ENCODE measurements around the gene HLCS. TPM values are rescaled to one million over a fixed set of nuclear protein-coding genes. Genes with fewer than 3 reads are reported as not detected.

The HLCS gene
- total and polyA plus RNA-seq, 2 of the 4 experiments (the other 2 are of a cell fraction): 10.6 to 21.0 TPM

DNA sequence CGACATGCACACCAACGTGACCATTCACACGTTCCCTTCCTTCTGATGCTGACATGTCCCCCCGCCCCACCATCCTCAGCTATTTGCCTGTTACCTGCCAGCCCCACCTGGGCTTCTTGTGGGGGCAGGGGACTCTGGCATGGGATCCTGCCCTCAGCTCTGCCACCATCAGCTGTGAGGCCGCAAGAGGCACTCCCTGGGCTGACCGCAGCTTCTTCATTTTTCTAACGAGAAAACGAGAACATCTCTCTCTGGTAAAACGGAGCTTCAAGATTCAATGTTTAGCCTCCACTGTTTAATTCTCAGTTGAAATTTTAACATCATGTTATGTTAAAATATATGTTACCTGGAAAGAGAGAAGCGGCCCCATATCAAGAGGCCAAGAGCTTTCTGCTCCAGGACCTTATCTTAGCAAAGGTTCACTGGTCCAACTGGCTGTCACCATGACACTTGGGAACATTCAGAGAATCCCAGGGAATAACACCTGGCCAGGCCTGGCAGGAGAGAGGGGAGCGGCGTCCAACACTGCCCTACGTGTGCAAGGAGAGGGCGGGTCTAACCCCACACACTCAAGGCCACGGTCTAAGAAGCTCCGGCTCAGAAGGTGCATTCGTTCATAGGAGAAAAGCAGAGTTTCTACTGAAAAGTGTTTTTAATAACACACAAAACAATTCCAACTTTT lies 51.3 kb downstream of the HLCS start (continued):
- TF ChIP-seq, protein P1, sequence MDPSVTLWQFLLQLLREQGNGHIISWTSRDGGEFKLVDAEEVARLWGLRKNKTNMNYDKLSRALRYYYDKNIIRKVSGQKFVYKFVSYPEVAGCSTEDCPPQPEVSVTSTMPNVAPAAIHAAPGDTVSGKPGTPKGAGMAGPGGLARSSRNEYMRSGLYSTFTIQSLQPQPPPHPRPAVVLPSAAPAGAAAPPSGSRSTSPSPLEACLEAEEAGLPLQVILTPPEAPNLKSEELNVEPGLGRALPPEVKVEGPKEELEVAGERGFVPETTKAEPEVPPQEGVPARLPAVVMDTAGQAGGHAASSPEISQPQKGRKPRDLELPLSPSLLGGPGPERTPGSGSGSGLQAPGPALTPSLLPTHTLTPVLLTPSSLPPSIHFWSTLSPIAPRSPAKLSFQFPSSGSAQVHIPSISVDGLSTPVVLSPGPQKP (IDR thresholded peaks at IDR 0.05; ENCODE audit: borderline replicate concordance, low read depth, low read length): no peak
- no peak for TF ChIP-seq POLR2A (IDR thresholded peaks at IDR 0.05; ENCODE audit: low read depth, low read length)

DNA sequence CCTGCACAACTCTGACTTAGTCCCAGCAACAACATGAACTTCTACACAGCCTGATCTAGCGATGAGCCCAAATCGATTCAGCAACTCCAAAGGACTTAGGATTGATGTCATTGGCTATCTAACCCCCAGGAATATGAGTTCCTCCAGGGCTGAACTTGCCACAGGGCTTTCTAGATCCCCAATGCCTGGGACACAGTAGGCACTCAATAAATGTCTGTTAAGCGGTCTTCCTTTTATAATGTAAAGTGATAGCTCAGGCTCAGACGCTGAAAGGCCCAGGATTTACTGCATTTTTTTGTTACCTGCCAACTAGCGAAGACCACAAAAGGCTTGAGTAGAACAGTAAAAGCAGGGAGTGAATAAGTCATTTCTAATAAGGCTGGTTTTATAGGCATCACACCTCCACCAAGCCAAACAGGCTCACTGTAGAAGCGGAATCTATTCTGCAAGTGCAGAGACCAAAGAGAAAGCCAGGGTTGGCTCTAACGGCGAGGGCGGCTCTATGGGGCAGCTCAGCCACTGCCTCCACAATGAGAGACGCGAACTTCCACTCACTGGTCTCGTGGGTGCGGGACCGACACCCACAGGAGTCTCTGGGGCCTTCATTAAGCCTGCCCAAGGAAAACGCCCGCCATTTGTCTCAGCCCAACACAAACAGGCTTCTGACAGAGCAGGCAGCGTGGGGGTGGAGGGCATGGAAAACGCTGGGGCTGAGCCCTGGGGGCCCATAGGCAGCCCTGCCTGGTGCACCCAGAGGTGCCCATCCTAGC lies 52.0 kb downstream of the HLCS start:
- Histone ChIP-seq H2AK9ac (replicated peaks; ENCODE audit: low read depth, low read length, poor library complexity) (no peak overlapping the region), H3K56ac (ENCODE audit: extremely low read depth, insufficient read depth, low read length) (no peak overlapping the region), H3K9ac (ENCODE audit: low read depth, low read length) (no peak overlapping the region), H3K9me3 (ENCODE audit: control insufficient read depth, insufficient read depth, low read length) (no peaks in the 10 kb centered on the region), H3K4me1 (ENCODE audit: control insufficient read depth, insufficient read depth, low read length) (peaks cover 29% of the 10 kb centered on the region), H3K9me1 (ENCODE audit: insufficient read depth, low read length) (peaks cover 9% of the 10 kb centered on the region), H3K4ac (ENCODE audit: low read depth, low read length) (peak overlapping the region; percentile 64), H3K23ac (ENCODE audit: low read depth, low read length) (no peak overlapping the region), H4K20me1 (ENCODE audit: insufficient read depth, low read length) (no peaks in the 10 kb centered on the region), H3K27ac (ENCODE audit: insufficient read depth, low read length) (no peak overlapping the region), H3K4me2 (ENCODE audit: low read depth, low read length) (no peak overlapping the region), H3K36me3 (ENCODE audit: control insufficient read depth, insufficient read depth, low read length) (no peaks in the 10 kb centered on the region), H2BK20ac (ENCODE audit: low read depth, low read length) (peak overlapping the region; percentile 68), H3K18ac (ENCODE audit: low read depth, low read length) (0 out of 2 replicates have a peak overlapping the region, but pooled peaks have one; percentile 7), H2BK120ac (ENCODE audit: low read depth, low read length) (peak overlapping the region; percentile 66), H3K79me1 (ENCODE audit: low read depth in 1 of 2, low read length in 2 of 2) (peaks cover 8 to 48% of the 10 kb centered on the region in 2 experiments; a peak in 3 of 4 replicates), H4K8ac (ENCODE audit: low read depth in 2 of 2, low read length in 2 of 2) (peak overlapping the region in 1 of 2 experiments; percentile 24; a peak in 1 of 4 replicates), H3K4me3 (ENCODE audit: insufficient read depth, low read depth, low read length) (no peak overlapping the region), H2AK5ac (ENCODE audit: low read depth, low read length) (peak overlapping the region; percentile 81), H4K91ac (ENCODE audit: insufficient read depth, low read depth, low read length) (peak overlapping the region; percentile 63), H3K27me3 (ENCODE audit: control insufficient read depth, insufficient read depth, low read length) (no peaks in the 10 kb centered on the region), H2BK15ac (ENCODE audit: low read depth, low read length) (peak overlapping the region; percentile 58; the same call in 2 of the 3 replicates), H2AFZ (replicated peaks; ENCODE audit: low read length, poor library complexity) (no peak overlapping the region), H4K5ac (ENCODE audit: low read depth, low read length) (no peak overlapping the region), H2BK5ac (ENCODE audit: low read depth, low read length, poor library complexity, severe bottlenecking) (no peak overlapping the region), H3K14ac (replicated peaks; ENCODE audit: low read depth, low read length) (no peak overlapping the region)
- in situ Hi-C loops (cut with MboI; ENCODE audit: low sequenced_read_pairs): no loop called here
- BruUV-seq (replicated peaks): no TSS peak
- dilution Hi-C loops (cut with HindIII; ENCODE audit: low sequenced_read_pairs, unreplicated experiment): no loop called here
- TF ChIP-seq CTCF (conservative IDR thresholded peaks at IDR 0.05; ENCODE audit: low read depth, low read length): no peak
- TF ChIP-seq BHLHE40 (IDR thresholded peaks at IDR 0.05; ENCODE audit: low read depth, low read length): no peak
- ChIA-PET POLR2A (ENCODE audit: unreplicated experiment) (no interaction called here), CTCF (no interaction called here)
- 86% methylated on average over 6 of the region's 18 CpGs; no CpG with 5 or more reads in 1 of the 2 experiments for WGBS, 2 experiments (ENCODE audit: extremely low coverage in 2 of 2, insufficient read length in 1 of 2)
- no peak for DNase-seq
- intact Hi-C loops (cut with micrococcal nuclease): loop anchor here (5.0 kb wide), 1 partner anchor 212 kb away; no protein-coding TSS in a partner anchor
- ATAC-seq (ENCODE audit: low read depth): no peak

All from IMR-90 (cell line).